Measurements from ENCODE around the gene SLC22A16.

- TF ChIP-seq CTCF (IDR thresholded peaks at IDR 0.05) (no peak), EZH2 (IDR thresholded peaks at IDR 0.05; ENCODE audit: borderline replicate concordance, insufficient read depth, low read depth, low read length, poor library complexity, severe bottlenecking) (no peak)
These were observed 13.7 kb upstream of the SLC22A16 start for GRCh38 chr6:110490110-110490509.

All from B cell (primary cell).